AG04450 (cell line): ENCODE data around the gene DOK6. TPM values are rescaled to one million over a fixed set of nuclear protein-coding genes. Genes with fewer than 3 reads are reported as not detected.

Source experiments
- CTCF ChIA-PET: fragments of 300-600, 350-600 bp; formaldehyde crosslinking; extraction: SDS; loops from one replicate; lab custom pipeline; 2022; ENCODE audit warnings: antibody characterized with exemption, inconsistent platforms; lab: Charles Lee
- POLR2A ChIA-PET: fragments of 350-600 bp; formaldehyde crosslinking; extraction: SDS; loops from one replicate; lab custom pipeline; 2021; ENCODE audit warnings: antibody characterized with exemption, inconsistent platforms; lab: Yijun Ruan, JAX
- DNase-seq: peaks from one replicate; pipeline ENCODE4 v3.0.0-alpha.2; 2011; ENCODE audit warnings: low read depth, low spot score
- H3K27ac ChIP-seq: one replicate; pipeline ENCODE4 v1.5.1; 2012; ENCODE audit warnings: low read depth, low read length, control low read depth
- H3K27me3 ChIP-seq: one replicate; pipeline ENCODE4 v1.6.0; 2012; ENCODE audit warnings: low read length; ENCODE audit not compliant: control insufficient read depth, insufficient read depth
- H3K4me3 ChIP-seq: 2 replicates; pipeline ENCODE4 v1.5.1; 2011; ENCODE audit warnings: mild to moderate bottlenecking, low read depth, low read length, control low read depth
- H3K9me3 ChIP-seq: 2 replicates; pipeline ENCODE4 v1.5.1; 2012; ENCODE audit warnings: low read length; ENCODE audit not compliant: control insufficient read depth, insufficient read depth
- CTCF ChIP-seq: IDR thresholded peaks from 2 replicates; pipeline ENCODE4 v1.5.1; 2011; ENCODE audit warnings: low read depth, low read length, control low read depth, inconsistent platforms
- polyA plus RNA-seq: library from polyadenylated mRNA; depleted of rRNA; stranded (reverse); fragments of >200 nt; gene quantifications from 2 replicates; pipeline ENCODE4 v1.2.3, GENCODE V29; 2011

Gene DOK6
- polyA plus RNA-seq, 1 experiment: 0.16 TPM

- DNase-seq: no peak
- Histone ChIP-seq H3K9me3 (no peaks in the 10 kb centered on the region), H3K27me3 (no peaks in the 10 kb centered on the region), H3K27ac (no peak overlapping the region), H3K4me3 (no peak overlapping the region)
- ChIA-PET POLR2A (interaction anchor here (0.6 kb wide), 1 partner anchor 327 kb away, joined by 3 read pairs; no protein-coding TSS in a partner anchor), CTCF (no interaction called here)
- no peak for TF ChIP-seq CTCF
These were observed 10.5 kb downstream of the DOK6 start for GRCh38 chr18:69411199-69411598.

GRCh38 chr18:69414184-69414583 is 13.5 kb downstream of the DOK6 start:
- ChIA-PET CTCF (no interaction called here), POLR2A (no interaction called here)

GRCh38 chr18:69432847-69433246 is 32.2 kb downstream of the DOK6 start:
- Histone ChIP-seq H3K9me3 (no peaks in the 10 kb centered on the region), H3K4me3 (no peak overlapping the region), H3K27me3 (no peaks in the 10 kb centered on the region), H3K27ac (no peak overlapping the region)
- ChIA-PET POLR2A (no interaction called here), CTCF (no interaction called here)
- TF ChIP-seq CTCF: no peak
- no peak for DNase-seq

More at GRCh38 chr18:69414184-69414583, 13.5 kb downstream of the DOK6 start:
- TF ChIP-seq CTCF: no peak
- Histone ChIP-seq H3K27me3 (no peaks in the 10 kb centered on the region), H3K4me3 (no peak overlapping the region), H3K27ac (no peak overlapping the region), H3K9me3 (no peaks in the 10 kb centered on the region)
- no peak for DNase-seq

GRCh38 chr18:69435000-69435399 is 34.3 kb downstream of the DOK6 start:
- H3K27ac ChIP-seq: no peak overlapping the region
- TF ChIP-seq CTCF: no peak
- no peaks in the 10 kb centered on the region for H3K9me3 ChIP-seq
- no peak for DNase-seq
- CTCF ChIA-PET: interaction anchor here (0.7 kb wide), 1 partner anchor 113 kb away, joined by 3 read pairs; no protein-coding TSS in a partner anchor
- no peak overlapping the region for H3K4me3 ChIP-seq
- H3K27me3 ChIP-seq: no peaks in the 10 kb centered on the region
- POLR2A ChIA-PET: no interaction called here

GRCh38 chr18:69444221-69444620 is 43.5 kb downstream of the DOK6 start:
- POLR2A ChIA-PET: no interaction called here
- H3K27me3 ChIP-seq: no peaks in the 10 kb centered on the region
- no peak overlapping the region for H3K27ac ChIP-seq
- no peaks in the 10 kb centered on the region for H3K9me3 ChIP-seq
- H3K4me3 ChIP-seq: no peak overlapping the region
- DNase-seq: no peak
- CTCF ChIA-PET: no interaction called here
- no peak for TF ChIP-seq CTCF
